ENCODE data around the gene ST6GALNAC3.
"Not testable (repeated sequence)": the region's sequence is repeated elsewhere in the genome, so short reads cannot be mapped to it uniquely, and the experiment has no call there.

The ST6GALNAC3 gene

DNA sequence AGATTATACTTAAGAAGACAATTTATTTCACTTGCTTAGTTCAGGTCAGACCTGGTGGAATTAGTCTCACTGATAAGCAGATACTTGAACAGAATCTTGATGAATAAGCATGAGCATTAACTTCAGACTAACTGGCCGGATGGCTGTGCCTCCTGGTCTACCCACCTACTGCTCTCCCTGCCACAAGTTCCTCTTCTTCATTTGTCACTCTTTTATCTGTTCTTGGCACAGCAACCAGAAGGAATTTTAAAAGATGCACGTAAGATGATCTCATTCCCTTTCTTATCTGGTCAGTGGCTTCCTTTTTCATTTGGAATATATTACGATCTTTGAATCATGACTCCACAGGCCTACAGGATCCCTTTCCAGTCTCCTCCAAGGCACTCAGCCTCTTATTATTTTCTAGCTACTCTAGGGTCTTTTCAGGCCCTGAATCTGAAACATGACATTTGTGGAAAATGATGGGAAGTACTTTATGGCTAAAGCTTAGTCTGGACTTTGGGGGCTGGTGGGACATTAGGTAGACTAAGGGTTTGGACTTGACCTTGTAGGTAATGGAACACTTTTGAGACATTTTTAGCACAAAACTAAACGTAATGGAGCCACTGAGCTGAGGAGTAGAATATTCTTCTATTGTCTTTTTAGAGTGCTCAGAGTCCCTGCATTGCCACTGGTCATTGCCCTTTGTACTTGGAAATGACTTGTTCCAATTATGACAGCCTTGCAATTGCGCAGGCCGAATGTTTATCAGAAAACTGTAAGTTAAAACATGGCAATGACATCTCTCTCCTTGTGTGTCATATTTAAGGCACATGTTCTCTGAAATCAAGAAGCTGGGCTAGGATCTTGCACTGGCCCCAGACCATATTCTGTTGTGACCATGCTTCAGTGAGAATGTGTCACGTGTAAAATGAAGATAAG is 16.0 kb downstream of the ST6GALNAC3 start:
- Histone ChIP-seq H3K4me3 (IDR thresholded peaks at IDR 0.05; ENCODE audit: insufficient read depth, low read depth, low read length) (no peak overlapping the region), H3K36me3 (ENCODE audit: insufficient read depth) (no peaks in the 10 kb centered on the region), H3K4me1 (ENCODE audit: low read depth, poor library complexity, severe bottlenecking) (no peaks in the 10 kb centered on the region), H4K20me1 (ENCODE audit: insufficient read depth) (no peaks in the 10 kb centered on the region), H2AFZ (ENCODE audit: low read depth) (no peak overlapping the region), H3K79me2 (ENCODE audit: insufficient read depth, low read depth) (no peaks in the 10 kb centered on the region), H3K27ac (no peak overlapping the region), H3K4me2 (no peak overlapping the region), H3K9ac (no peak overlapping the region), H3K27me3 (ENCODE audit: insufficient read depth, low read depth) (no peaks in the 10 kb centered on the region)
- TF ChIP-seq, protein P1, sequence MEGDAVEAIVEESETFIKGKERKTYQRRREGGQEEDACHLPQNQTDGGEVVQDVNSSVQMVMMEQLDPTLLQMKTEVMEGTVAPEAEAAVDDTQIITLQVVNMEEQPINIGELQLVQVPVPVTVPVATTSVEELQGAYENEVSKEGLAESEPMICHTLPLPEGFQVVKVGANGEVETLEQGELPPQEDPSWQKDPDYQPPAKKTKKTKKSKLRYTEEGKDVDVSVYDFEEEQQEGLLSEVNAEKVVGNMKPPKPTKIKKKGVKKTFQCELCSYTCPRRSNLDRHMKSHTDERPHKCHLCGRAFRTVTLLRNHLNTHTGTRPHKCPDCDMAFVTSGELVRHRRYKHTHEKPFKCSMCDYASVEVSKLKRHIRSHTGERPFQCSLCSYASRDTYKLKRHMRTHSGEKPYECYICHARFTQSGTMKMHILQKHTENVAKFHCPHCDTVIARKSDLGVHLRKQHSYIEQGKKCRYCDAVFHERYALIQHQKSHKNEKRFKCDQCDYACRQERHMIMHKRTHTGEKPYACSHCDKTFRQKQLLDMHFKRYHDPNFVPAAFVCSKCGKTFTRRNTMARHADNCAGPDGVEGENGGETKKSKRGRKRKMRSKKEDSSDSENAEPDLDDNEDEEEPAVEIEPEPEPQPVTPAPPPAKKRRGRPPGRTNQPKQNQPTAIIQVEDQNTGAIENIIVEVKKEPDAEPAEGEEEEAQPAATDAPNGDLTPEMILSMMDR (conservative IDR thresholded peaks at IDR 0.05; ENCODE audit: low read depth, low read length), result no peak

GRCh38 chr1:76092812-76093211 is 18.3 kb downstream of the ST6GALNAC3 start:
- H2AFZ ChIP-seq (ENCODE audit: low read depth), result no peak overlapping the region
- no peak overlapping the region for H3K4me3 ChIP-seq (IDR thresholded peaks at IDR 0.05; ENCODE audit: insufficient read depth, low read depth, low read length)
- H3K4me1 ChIP-seq (ENCODE audit: low read depth, poor library complexity, severe bottlenecking), result no peaks in the 10 kb centered on the region
- H3K27me3 ChIP-seq (ENCODE audit: insufficient read depth, low read depth), result no peaks in the 10 kb centered on the region
- no peaks in the 10 kb centered on the region for H4K20me1 ChIP-seq (ENCODE audit: insufficient read depth)
- no peaks in the 10 kb centered on the region for H3K79me2 ChIP-seq (ENCODE audit: insufficient read depth, low read depth)
- no peak overlapping the region for H3K27ac ChIP-seq
- no peak overlapping the region for H3K4me2 ChIP-seq
- TF ChIP-seq, protein P1 (conservative IDR thresholded peaks at IDR 0.05; ENCODE audit: low read depth, low read length), result no peak
- H3K9ac ChIP-seq, result no peak overlapping the region
- no peaks in the 10 kb centered on the region for H3K36me3 ChIP-seq (ENCODE audit: insufficient read depth)

GRCh38 chr1:76093522-76094312 is 19.2 kb downstream of the ST6GALNAC3 start:
- H3K4me3 ChIP-seq (IDR thresholded peaks at IDR 0.05; ENCODE audit: insufficient read depth, low read depth, low read length), result no peak overlapping the region
- TF ChIP-seq, protein P1 (conservative IDR thresholded peaks at IDR 0.05; ENCODE audit: low read depth, low read length), result no peak
- H2AFZ ChIP-seq (ENCODE audit: low read depth), result no peak overlapping the region
- no peaks in the 10 kb centered on the region for H3K36me3 ChIP-seq (ENCODE audit: insufficient read depth)
- H3K79me2 ChIP-seq (ENCODE audit: insufficient read depth, low read depth), result no peaks in the 10 kb centered on the region
- H3K27ac ChIP-seq, result no peak overlapping the region
- H4K20me1 ChIP-seq (ENCODE audit: insufficient read depth), result no peaks in the 10 kb centered on the region
- H3K4me1 ChIP-seq (ENCODE audit: low read depth, poor library complexity, severe bottlenecking), result no peaks in the 10 kb centered on the region
- no peak overlapping the region for H3K4me2 ChIP-seq
- H3K9ac ChIP-seq, result no peak overlapping the region
- no peaks in the 10 kb centered on the region for H3K27me3 ChIP-seq (ENCODE audit: insufficient read depth, low read depth)

DNA sequence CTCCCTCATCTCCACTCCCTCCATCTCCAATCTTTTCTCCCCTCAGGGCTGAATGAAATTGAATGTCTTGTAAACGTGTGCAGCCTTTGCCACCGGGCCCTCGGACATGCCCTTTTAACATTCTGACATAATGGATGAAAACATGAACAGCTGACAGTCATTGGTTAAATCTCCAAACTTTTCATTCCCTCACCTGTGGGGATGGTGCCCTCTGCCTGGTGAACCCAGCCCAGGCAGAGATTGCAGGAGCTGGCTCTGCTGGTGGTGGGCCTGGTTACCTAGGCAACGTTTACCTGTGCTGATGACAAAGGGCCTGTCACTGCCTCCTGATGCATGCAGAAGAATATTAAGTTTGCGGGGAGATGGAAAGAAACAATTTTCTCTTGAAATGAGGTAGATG is 21.3 kb downstream of the ST6GALNAC3 start:
- Histone ChIP-seq H3K4me3 (IDR thresholded peaks at IDR 0.05; ENCODE audit: insufficient read depth, low read depth, low read length) (no peak overlapping the region), H3K4me2 (no peak overlapping the region), H2AFZ (ENCODE audit: low read depth) (no peak overlapping the region), H3K79me2 (ENCODE audit: insufficient read depth, low read depth) (no peaks in the 10 kb centered on the region), H4K20me1 (ENCODE audit: insufficient read depth) (no peaks in the 10 kb centered on the region), H3K4me1 (ENCODE audit: low read depth, poor library complexity, severe bottlenecking) (no peaks in the 10 kb centered on the region), H3K27ac (no peak overlapping the region), H3K36me3 (ENCODE audit: insufficient read depth) (no peaks in the 10 kb centered on the region), H3K9ac (no peak overlapping the region), H3K27me3 (ENCODE audit: insufficient read depth, low read depth) (no peaks in the 10 kb centered on the region)
- TF ChIP-seq, protein P1 (conservative IDR thresholded peaks at IDR 0.05; ENCODE audit: low read depth, low read length), result no peak

DNA sequence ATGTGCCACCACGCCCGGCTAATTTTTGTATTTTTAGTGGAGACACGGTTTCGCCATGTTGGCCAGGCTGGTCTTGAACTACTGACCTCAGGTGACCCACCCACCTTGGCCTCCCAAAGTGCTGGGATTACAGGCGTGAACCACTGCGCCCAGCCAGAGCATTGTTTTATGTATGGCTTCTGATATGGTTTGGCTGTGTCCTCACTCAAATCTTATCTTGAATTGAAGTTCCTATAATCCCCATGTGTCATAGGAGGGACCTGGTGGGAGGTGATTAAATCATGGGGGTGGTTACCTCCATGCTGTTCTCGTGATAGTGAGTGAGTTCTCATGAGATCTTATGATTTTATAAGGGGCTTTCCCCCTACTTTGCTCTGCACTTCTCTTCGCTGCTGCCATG is 22.5 kb downstream of the ST6GALNAC3 start:
- H3K36me3 ChIP-seq (ENCODE audit: insufficient read depth); H3K4me1 ChIP-seq (ENCODE audit: low read depth, poor library complexity, severe bottlenecking); H3K9ac ChIP-seq; H3K4me2 ChIP-seq; H2AFZ ChIP-seq (ENCODE audit: low read depth); H3K4me3 ChIP-seq (IDR thresholded peaks at IDR 0.05; ENCODE audit: insufficient read depth, low read depth, low read length); H3K27me3 ChIP-seq (ENCODE audit: insufficient read depth, low read depth); H3K79me2 ChIP-seq (ENCODE audit: insufficient read depth, low read depth); H3K27ac ChIP-seq; H4K20me1 ChIP-seq (ENCODE audit: insufficient read depth): not testable (repeated sequence)

All from KMS-11 (cell line).